Natural killer cell (primary cell): ENCODE results near the gene WSCD2. TPM values are rescaled to one million over a fixed set of nuclear protein-coding genes. Genes with fewer than 3 reads are reported as not detected.
A peak's percentile ranks its signal among the peaks of the same experiment; 100 is the strongest.

Experiments used
- ATAC-seq, 3 donors: fragments of 150-1000 bp in 2 of 3; fragments of 200-7000 bp in 1 of 3; cut with Tn5 transposase; 1 replicate in 1 of 3; 2 replicates in 2 of 3; pipeline ENCODE4 v1.10.0; 2021; ENCODE audit warnings: mild to moderate bottlenecking in 2 of 3, moderate library complexity in 2 of 3
- DNase-seq, 2 donors: peaks; one replicate each; pipeline versions ENCODE4 v3.0.0 to v3.0.0-alpha.2; 2013 to 2021; ENCODE audit warnings: mixed read lengths in 1 of 2
- H3K27ac ChIP-seq: one replicate; pipeline ENCODE4 v1.5.1; 2013; ENCODE audit warnings: mild to moderate bottlenecking, low read length
- H3K27me3 ChIP-seq: one replicate; pipeline ENCODE4 v1.6.1; 2013; ENCODE audit warnings: low read length; ENCODE audit not compliant: control insufficient read depth, insufficient read depth
- H3K36me3 ChIP-seq: one replicate; pipeline ENCODE4 v1.6.1; 2013; ENCODE audit warnings: low read length; ENCODE audit not compliant: control insufficient read depth, insufficient read depth
- H3K4me1 ChIP-seq: one replicate; pipeline ENCODE4 v1.6.1; 2013; ENCODE audit warnings: low read length; ENCODE audit not compliant: control insufficient read depth, insufficient read depth
- H3K4me3 ChIP-seq: one replicate; pipeline ENCODE4 v1.5.1; 2013; ENCODE audit warnings: low read length
- H3K9me3 ChIP-seq: one replicate; pipeline ENCODE4 v1.6.1; 2013; ENCODE audit warnings: low read length; ENCODE audit not compliant: control insufficient read depth, insufficient read depth
- H3K27ac Mint-ChIP-seq, 2 donors: one replicate each; pipeline ENCODE4 v1.8.0; 2022; ENCODE audit warnings: mild to moderate bottlenecking in 2 of 2, mixed read lengths in 2 of 2, moderate library complexity in 1 of 2
- H3K27me3 Mint-ChIP-seq, 2 donors: one replicate each; pipeline ENCODE4 v1.8.0; 2022; ENCODE audit warnings: low read depth in 2 of 2, mixed read lengths in 2 of 2
- H3K36me3 Mint-ChIP-seq: one replicate; pipeline ENCODE4 v1.8.0; 2022; ENCODE audit warnings: mixed read lengths
- H3K4me1 Mint-ChIP-seq, 2 donors: one replicate each; pipeline ENCODE4 v1.8.0; 2022; ENCODE audit warnings: mixed read lengths in 2 of 2
- H3K4me3 Mint-ChIP-seq: one replicate; pipeline ENCODE4 v1.8.0; 2022; ENCODE audit warnings: mild to moderate bottlenecking, moderate library complexity, mixed read lengths
- H3K9me3 Mint-ChIP-seq, 2 donors: one replicate each; pipeline ENCODE4 v1.8.0; 2022; ENCODE audit warnings: mixed read lengths in 2 of 2
- CTCF ChIP-seq: fragments of 200-600 bp; IDR thresholded peaks from one replicate; pipeline ENCODE4 v1.8.0; 2022; ENCODE audit warnings: antibody characterized with exemption
- WGBS: methylation state at CpG from one replicate; pipeline ENCODE4 v1.1.7; 2013; ENCODE audit warnings: missing lambda C conversion rate; ENCODE audit not compliant: insufficient coverage; 5-methylcytosine and 5-hydroxymethylcytosine counted together
- intact Hi-C: fragments of 100-400 bp; cut with micrococcal nuclease; formaldehyde crosslinking; loops from one replicate; pipeline ENCODE4 v1.14.2; 2022
- total RNA-seq, 4 donors: library from RNA; stranded (reverse); fragments of 120-200 nt in 1 of 4; gene quantifications; one replicate each; pipeline versions ENCODE4 v1.2.3 to v1.2.4, GENCODE V29; 2013 to 2022

WSCD2 gene
- total RNA-seq, 3 donors from 2014 or later (not counting 1 experiment from before 2014, with no cell fraction given): 0.32 to 0.78 TPM; not detected in 1

- H3K27me3 Mint-ChIP-seq: no peaks in the 10 kb centered on the region
- intact Hi-C loops: no loop called here
- Histone ChIP-seq H3K4me1 (peaks cover 6% of the 10 kb centered on the region), H3K27ac (no peak overlapping the region), H3K27me3 (no peaks in the 10 kb centered on the region), H3K4me3 (no peak overlapping the region), H3K36me3 (no peaks in the 10 kb centered on the region), H3K9me3 (no peaks in the 10 kb centered on the region)
- DNase-seq: no peak
- no peak overlapping the region for H3K4me3 Mint-ChIP-seq
- peaks cover 26 to 29% of the 10 kb centered on the region in 2 donors for H3K4me1 Mint-ChIP-seq
- no peaks in the 10 kb centered on the region for H3K36me3 Mint-ChIP-seq
- peak in 1 of 3 donors; percentile 36 for ATAC-seq
- no peak for TF ChIP-seq CTCF
- no peak overlapping the region for H3K27ac Mint-ChIP-seq
- no peaks in the 10 kb centered on the region for H3K9me3 Mint-ChIP-seq
- WGBS: 69% methylated on average over 2 of the region's 2 CpGs
Measured at GRCh38 chr12:108270035-108270848, 141.2 kb downstream of the WSCD2 start.

- H3K9me3 Mint-ChIP-seq: no peaks in the 10 kb centered on the region
- 86% methylated on average over 2 of the region's 2 CpGs for WGBS
- no peaks in the 10 kb centered on the region for H3K36me3 ChIP-seq
- H3K4me1 ChIP-seq: peaks cover 6% of the 10 kb centered on the region
- H3K27me3 Mint-ChIP-seq: no peaks in the 10 kb centered on the region
- ATAC-seq: no peak
- H3K4me3 Mint-ChIP-seq: no peak overlapping the region
- H3K4me1 Mint-ChIP-seq: peaks cover 26 to 29% of the 10 kb centered on the region in 2 donors
- no peak overlapping the region for H3K27ac ChIP-seq
- no peaks in the 10 kb centered on the region for H3K27me3 ChIP-seq
- H3K4me3 ChIP-seq: no peak overlapping the region
- H3K36me3 Mint-ChIP-seq: no peaks in the 10 kb centered on the region
- intact Hi-C loops: no loop called here
- TF ChIP-seq CTCF: no peak
- no peak for DNase-seq
- H3K27ac Mint-ChIP-seq: no peak overlapping the region
- no peaks in the 10 kb centered on the region for H3K9me3 ChIP-seq
Measured at GRCh38 chr12:108270849-108271143, 141.7 kb downstream of the WSCD2 start.

- H3K4me3 ChIP-seq: no peak overlapping the region
- Mint-ChIP-seq H3K9me3 (no peaks in the 10 kb centered on the region), H3K27me3 (no peaks in the 10 kb centered on the region), H3K4me1 (peaks cover 22 to 24% of the 10 kb centered on the region in 2 donors), H3K27ac (no peak overlapping the region), H3K4me3 (no peak overlapping the region), H3K36me3 (no peaks in the 10 kb centered on the region)
- H3K4me1 ChIP-seq: peaks cover 6% of the 10 kb centered on the region
- H3K27ac ChIP-seq: no peak overlapping the region
- no peak for TF ChIP-seq CTCF
- ATAC-seq (no peak), DNase-seq (no peak)
- H3K36me3 ChIP-seq: no peaks in the 10 kb centered on the region
- H3K27me3 ChIP-seq: no peaks in the 10 kb centered on the region
- 84% methylated on average over 4 of the region's 6 CpGs for WGBS
- no peaks in the 10 kb centered on the region for H3K9me3 ChIP-seq
- intact Hi-C loops: no loop called here
Measured at GRCh38 chr12:108271951-108272872, 143.1 kb downstream of the WSCD2 start.
